Common myeloid progenitor, CD34-positive (primary cell): ENCODE measurements around the gene CHD1L.
A peak's percentile ranks its signal among the peaks of the same experiment; 100 is the strongest.
"Not testable (repeated sequence)": the region's sequence is repeated elsewhere in the genome, so short reads cannot be mapped to it uniquely, and the experiment has no call there.

Experiments
- CTCF ChIA-PET: fragments of 350-600 bp; sonication (Branson Sonifier 250); formaldehyde crosslinking; loops from one replicate; lab custom pipeline; 2021; ENCODE audit warnings: antibody characterized with exemption; lab: Charles Lee
- POLR2A ChIA-PET: fragments of 350-600 bp; sonication (Branson Sonifier 250); formaldehyde crosslinking; loops from one replicate; lab custom pipeline; 2021; ENCODE audit warnings: antibody characterized with exemption; lab: Charles Lee
- DNase-seq, 3 donors: peaks; one replicate each; pipeline versions ENCODE4 v3.0.0 to v3.0.0-alpha.2; 2013
- H3K27ac ChIP-seq, 2 experiments: 1 replicate in 1 of 2; 2 replicates in 1 of 2; pipeline ENCODE4 v1.7.0; 2013; ENCODE audit warnings: inconsistent platforms in 2 of 2, low read length in 2 of 2, mild to moderate bottlenecking in 2 of 2, low read depth in 1 of 2, moderate library complexity in 1 of 2; ENCODE audit not compliant: severe bottlenecking in 2 of 2, insufficient read depth in 1 of 2, poor library complexity in 1 of 2
- H3K27me3 ChIP-seq, 5 experiments: replicated peaks in 2 of 5; 1 replicate in 3 of 5; 2 replicates in 2 of 5; pipeline versions ENCODE4 v1.6.1 to v1.7.0; 2013; ENCODE audit warnings: low read length in 4 of 5, mild to moderate bottlenecking in 2 of 5, moderate library complexity in 2 of 5, inconsistent platforms in 1 of 5; ENCODE audit not compliant: insufficient read depth in 5 of 5, control insufficient read depth in 4 of 5
- H3K36me3 ChIP-seq, 4 experiments: 1 replicate in 2 of 4; 2 replicates in 2 of 4; pipeline versions ENCODE4 v1.6.1 to v1.7.0; 2013; ENCODE audit warnings: low read length in 3 of 4, control low read depth in 1 of 4, mild to moderate bottlenecking in 1 of 4; ENCODE audit not compliant: control insufficient read depth in 4 of 4, insufficient read depth in 4 of 4
- H3K4me1 ChIP-seq, 4 experiments: 1 replicate in 3 of 4; 2 replicates in 1 of 4; pipeline versions ENCODE4 v1.6.1 to v1.7.1; 2013; ENCODE audit warnings: low read length in 3 of 4, mild to moderate bottlenecking in 3 of 4, control low read depth in 1 of 4, inconsistent platforms in 1 of 4, moderate library complexity in 1 of 4; ENCODE audit not compliant: control insufficient read depth in 4 of 4, insufficient read depth in 4 of 4; ENCODE audit errors: control extremely low read depth in 1 of 4
- H3K4me3 ChIP-seq, 7 experiments: 1 replicate in 4 of 7; 2 replicates in 3 of 7; pipeline versions ENCODE4 v1.5.1 to v1.7.0; 2013; ENCODE audit warnings: mild to moderate bottlenecking in 7 of 7, low read length in 6 of 7, moderate library complexity in 6 of 7, inconsistent platforms in 2 of 7, low read depth in 2 of 7, control low read depth in 1 of 7; ENCODE audit not compliant: insufficient read depth in 4 of 7, control insufficient read depth in 1 of 7; ENCODE audit errors: extremely low read depth in 1 of 7
- H3K9me3 ChIP-seq, 5 experiments: 1 replicate in 4 of 5; 2 replicates in 1 of 5; pipeline versions ENCODE4 v1.6.1 to v1.7.1; 2013; ENCODE audit warnings: low read length in 4 of 5, mild to moderate bottlenecking in 2 of 5, inconsistent platforms in 1 of 5, low read depth in 1 of 5, moderate library complexity in 1 of 5; ENCODE audit not compliant: control insufficient read depth in 4 of 5, insufficient read depth in 2 of 5; ENCODE audit errors: control extremely low read depth in 1 of 5
- WGBS: methylation state at CpG from one replicate; pipeline ENCODE4 v1.1.5; 2013; ENCODE audit not compliant: insufficient coverage; 5-methylcytosine and 5-hydroxymethylcytosine counted together

The CHD1L gene

DNA sequence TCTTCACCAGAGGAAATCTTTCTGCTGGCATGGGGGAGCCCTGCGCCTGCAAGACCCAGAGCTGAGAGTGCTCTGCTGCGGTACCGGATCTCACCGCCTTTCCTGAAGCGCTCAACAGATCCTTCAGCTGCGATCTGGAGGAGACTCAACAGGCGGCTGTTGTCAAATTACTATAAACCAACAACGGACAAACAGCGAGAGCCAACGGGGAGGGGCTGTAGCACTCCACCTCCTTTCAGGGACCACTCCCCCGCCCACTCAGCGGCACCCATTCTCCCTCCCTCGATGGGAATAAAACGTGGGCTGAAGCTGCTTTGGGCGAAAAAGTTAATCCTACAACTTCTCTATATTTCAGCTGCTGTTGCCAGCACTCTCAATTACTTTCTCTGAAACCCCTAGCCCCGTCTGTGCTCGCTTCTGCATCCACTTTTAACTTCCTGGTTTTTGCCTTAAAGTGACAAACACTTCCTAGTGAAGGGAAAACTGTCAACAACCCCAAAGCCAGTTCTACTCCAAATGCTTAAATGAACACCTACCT lies 17.2 kb upstream of the CHD1L start, which contains the start of gene FMO5:
Gene FMO5, minus strand, starts transcription at position 147 of the 538 bp plus-strand sequence. CDS start 310 bp downstream, outside the sequence.
- Histone ChIP-seq H3K9me3 (no peaks in the 10 kb centered on the region), H3K4me1 (peaks cover 2 to 15% (median 12%) of the 10 kb centered on the region in 4 experiments), H3K36me3 (no peaks in the 10 kb centered on the region), H3K4me3 (peak within 1 kb of the TSS; percentile 52 to 96 (median 86)), H3K27me3 (no peaks in the 10 kb centered on the region), H3K27ac (peak within 1 kb of the TSS; percentile 66 to 92)
- DNase-seq, result peak; percentile 81 to 93 (median 88)
- POLR2A ChIA-PET, result interaction anchor here (1.0 to 1.2 kb wide), 2 partner anchors 17 to 141 kb away, joined by 3 to 4 read pairs; partner anchors contain the start of gene CHD1L
- 0% methylated on average over 16 of the region's 17 CpGs for WGBS
- CTCF ChIA-PET, result interaction anchor here (0.5 to 2.0 kb wide), 5 partner anchors 11 to 746 kb away, joined by 3 to 7 read pairs (median 4); no protein-coding TSS in a partner anchor

DNA sequence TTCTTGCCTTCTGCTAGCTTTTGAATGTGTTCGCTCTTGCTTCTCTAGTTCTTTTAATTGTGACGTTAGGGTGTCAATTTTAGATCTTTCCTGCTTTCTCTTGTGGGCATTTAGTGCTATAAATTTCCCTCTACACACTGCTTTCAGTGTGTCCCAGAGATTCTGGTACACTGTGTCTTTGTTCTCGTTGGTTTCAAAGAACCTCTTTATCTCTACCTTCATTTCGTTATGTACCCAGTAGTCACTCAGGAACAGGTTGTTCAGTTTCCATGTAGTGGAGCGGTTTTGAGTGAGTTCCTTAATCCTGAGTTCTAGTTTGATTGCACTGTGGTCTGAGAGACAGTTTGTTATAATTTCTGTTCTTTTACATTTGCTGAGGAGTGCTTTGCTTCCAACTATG lies 11.5 kb upstream of the CHD1L start:
- POLR2A ChIA-PET, H3K27ac ChIP-seq, DNase-seq, H3K9me3 ChIP-seq, H3K4me1 ChIP-seq, H3K4me3 ChIP-seq, CTCF ChIA-PET, H3K27me3 ChIP-seq, H3K36me3 ChIP-seq: not testable (repeated sequence)
- 100% methylated on average over 1 of the region's 5 CpGs for WGBS

DNA sequence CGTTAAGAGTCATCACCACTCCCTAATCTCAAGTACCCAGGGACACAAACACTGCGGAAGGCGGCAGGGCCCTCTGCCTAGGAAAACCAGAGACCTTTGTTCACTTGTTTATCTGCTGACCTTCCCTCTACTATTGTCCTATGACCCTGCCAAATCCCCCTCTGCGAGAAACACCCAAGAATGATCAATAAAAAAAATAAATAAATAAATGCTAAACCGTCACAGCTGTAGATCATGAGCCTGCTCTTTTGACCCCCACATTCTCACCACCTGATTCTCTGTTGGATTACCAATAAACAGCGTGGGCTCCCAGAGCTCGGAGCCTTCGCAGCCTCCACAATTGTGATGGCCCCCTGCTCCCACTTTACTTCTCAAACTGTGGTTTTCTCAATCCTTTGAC lies 8.6 kb upstream of the CHD1L start:
- H3K36me3 ChIP-seq, POLR2A ChIA-PET, DNase-seq, CTCF ChIA-PET, H3K4me3 ChIP-seq, H3K27me3 ChIP-seq, H3K27ac ChIP-seq, H3K4me1 ChIP-seq: not testable (repeated sequence)
- peaks cover 0 to 12% (median 7%) of the 10 kb centered on the region in 5 experiments for H3K9me3 ChIP-seq
- WGBS, result 89% methylated on average over 3 of the region's 8 CpGs

DNA sequence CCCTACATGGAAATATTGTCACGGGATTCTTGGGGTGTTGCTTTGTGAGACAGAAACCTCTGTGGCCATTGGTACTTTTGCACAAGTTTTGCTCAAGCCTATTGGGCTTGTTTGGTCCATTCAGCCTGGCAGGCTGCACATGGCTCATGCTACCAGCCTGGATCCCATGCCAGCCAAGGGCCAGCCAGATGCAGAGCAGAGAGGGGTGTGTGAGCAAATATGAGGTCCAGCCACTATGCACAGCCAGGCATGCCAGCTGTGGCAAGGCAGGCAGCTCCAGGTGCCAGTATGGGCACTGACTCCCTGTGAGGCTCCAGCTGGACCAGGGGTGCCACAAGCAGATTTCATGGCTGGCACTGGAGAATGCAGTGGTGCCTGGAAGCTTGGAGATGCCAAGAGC lies 6.7 kb upstream of the CHD1L start:
- Histone ChIP-seq H3K4me1 (no peaks in the 10 kb centered on the region), H3K4me3 (no peak overlapping the region), H3K36me3 (no peaks in the 10 kb centered on the region), H3K27me3 (no peaks in the 10 kb centered on the region), H3K9me3 (peaks cover 0 to 12% (median 7%) of the 10 kb centered on the region in 5 experiments), H3K27ac (no peak overlapping the region)
- ChIA-PET POLR2A (no interaction called here), CTCF (interaction anchor here (0.8 to 1.8 kb wide), 3 partner anchors 9 to 69 kb away, joined by 3 to 7 read pairs (median 3); partner anchors contain the start of gene FMO5)
- WGBS, result 89% methylated on average over 1 of the region's 1 CpG
- no peak for DNase-seq

DNA sequence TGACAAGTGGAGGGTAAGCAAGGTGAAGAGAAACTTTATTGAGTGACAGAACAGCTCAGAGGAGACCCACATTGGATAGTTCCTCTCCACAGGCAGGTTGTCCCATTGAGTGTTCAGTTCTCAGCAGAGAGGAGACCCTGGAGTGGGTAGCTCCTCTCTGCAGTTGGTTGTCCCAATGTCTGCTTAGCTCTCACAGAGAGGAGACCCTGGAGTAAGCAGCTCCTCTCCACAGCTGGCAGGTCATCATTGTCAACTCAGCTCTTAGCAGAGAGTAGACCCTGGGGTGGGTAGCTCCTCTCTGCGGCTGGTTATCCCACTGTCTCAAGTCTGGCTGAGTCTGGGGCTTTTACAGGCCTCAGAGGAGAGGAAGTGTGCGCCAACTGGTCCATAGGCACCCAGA lies 6.0 kb upstream of the CHD1L start:
- Histone ChIP-seq H3K4me1 (no peaks in the 10 kb centered on the region), H3K36me3 (no peaks in the 10 kb centered on the region), H3K27ac (no peak overlapping the region), H3K27me3 (no peaks in the 10 kb centered on the region), H3K4me3 (no peak overlapping the region), H3K9me3 (peaks cover 0 to 12% (median 7%) of the 10 kb centered on the region in 5 experiments)
- 100% methylated on average over 1 of the region's 2 CpGs for WGBS
- ChIA-PET CTCF (interaction anchor here (0.8 to 1.8 kb wide), 2 partner anchors 9 to 11 kb away, joined by 3 to 7 read pairs; partner anchors contain the start of gene FMO5), POLR2A (no interaction called here)
- DNase-seq, result peak in 1 of 3 donors; percentile 18

DNA sequence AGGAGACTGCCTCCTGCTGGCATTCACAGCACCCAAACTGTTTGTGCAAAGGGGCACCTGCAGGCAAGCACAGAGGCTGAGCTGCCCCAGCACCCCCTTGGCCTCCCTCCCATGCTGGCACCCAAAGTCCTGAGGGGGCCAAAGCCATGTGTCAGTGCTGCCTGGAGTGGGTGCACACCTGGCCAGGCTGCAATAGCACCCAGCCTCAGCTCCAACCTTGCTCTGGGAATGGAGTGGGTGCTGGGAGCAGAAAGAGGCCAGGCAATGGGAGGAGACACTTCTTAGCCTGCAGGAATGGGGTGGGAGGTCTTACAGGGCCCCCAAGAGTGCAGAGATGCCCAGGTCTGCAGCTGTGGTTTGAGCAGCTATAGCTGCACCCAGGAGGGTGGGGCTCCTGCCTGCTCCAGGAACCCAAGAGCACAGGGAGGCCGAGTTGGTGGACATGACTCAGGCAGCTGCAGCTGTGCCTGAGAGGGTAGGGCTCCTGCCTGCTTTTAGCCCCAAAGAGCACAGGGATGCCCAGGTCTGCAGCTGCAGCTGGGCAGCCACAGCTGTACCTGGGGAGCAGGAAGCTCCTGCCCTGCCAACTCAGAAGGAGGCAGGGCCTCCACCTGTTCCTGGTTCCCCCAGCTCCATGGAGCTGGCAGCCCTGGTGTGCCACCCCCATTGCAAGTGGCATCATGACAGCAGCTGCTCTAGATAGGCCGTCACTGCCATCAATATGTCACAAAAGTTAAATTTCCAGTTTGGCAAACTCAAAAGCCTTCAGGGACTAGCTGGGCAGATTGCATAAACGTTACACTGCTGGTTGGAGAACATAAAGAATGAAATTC lies 5.3 kb upstream of the CHD1L start:
- 93% methylated on average over 3 of the region's 3 CpGs for WGBS
- Histone ChIP-seq H3K36me3 (no peaks in the 10 kb centered on the region), H3K4me1 (peaks cover 0 to 7% (median 3%) of the 10 kb centered on the region in 4 experiments), H3K27ac (no peak overlapping the region), H3K4me3 (no peak overlapping the region), H3K9me3 (peaks cover 0 to 12% (median 7%) of the 10 kb centered on the region in 5 experiments), H3K27me3 (no peaks in the 10 kb centered on the region)
- DNase-seq, result no peak
- ChIA-PET POLR2A (no interaction called here), CTCF (interaction anchor here (1.2 to 1.8 kb wide), 4 partner anchors 12 to 69 kb away, joined by 3 to 7 read pairs (median 3); partner anchors contain the start of gene FMO5)
